ENCODE results near the gene SMIM44.

The SMIM44 gene

DNA sequence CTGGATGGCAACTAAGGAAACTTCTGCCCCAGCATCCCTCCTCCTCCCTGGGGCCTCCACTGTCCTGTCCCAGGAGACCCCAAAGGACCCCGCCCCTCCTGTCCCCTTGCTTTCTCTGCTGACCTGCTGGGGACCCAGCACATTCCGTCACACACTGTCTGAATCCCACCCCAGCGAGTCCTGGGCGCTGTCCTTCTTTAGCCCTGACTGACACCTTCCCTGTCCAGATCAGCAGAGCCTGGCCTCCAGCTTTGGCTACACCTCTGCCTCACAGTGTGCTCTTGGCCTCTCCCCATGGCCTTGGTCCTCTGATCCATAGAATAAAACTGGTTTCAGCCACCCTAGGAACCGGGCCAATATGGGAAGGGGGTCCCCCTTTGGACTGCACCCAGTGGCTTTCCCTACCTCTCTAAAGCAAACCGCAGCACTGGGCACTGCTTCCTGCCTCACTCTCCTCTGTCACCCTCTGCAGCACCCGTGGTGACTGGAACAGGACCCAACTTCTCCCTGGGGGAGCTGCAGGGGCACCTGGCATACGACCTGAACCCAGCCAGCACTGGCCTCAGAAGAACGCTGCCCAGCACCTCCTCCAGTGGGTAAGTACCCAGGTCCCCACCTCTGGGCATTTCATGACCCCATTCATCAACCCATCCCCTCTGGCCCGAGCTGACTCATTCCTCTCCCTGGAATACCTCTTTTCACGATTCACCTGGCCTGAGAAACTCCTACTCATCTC lies 49.3 kb downstream of the SMIM44 start:
- DNase-seq: no peak

DNA sequence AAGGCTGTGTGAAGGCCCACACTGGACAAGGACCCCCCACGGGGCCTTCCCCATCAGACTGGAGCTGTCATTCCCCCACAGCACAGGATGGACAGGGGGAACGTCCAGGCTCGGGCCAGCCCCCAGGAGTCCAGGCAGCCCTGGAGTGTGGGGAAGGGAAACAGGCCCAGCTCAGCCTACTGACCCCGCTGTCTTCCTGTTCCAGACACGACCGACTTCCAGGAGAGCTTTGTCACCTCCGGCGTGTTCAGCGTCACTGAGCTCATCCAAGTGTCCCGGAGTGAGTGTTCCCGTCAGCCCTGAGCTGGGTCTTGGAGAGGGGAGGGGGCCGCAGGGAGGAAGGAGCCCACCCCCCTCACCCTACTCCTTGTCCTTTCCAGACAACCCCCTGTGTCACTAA lies 49.9 kb downstream of the SMIM44 start:
- no peak for DNase-seq

All from activated effector memory CD4-positive, alpha-beta T cell treated with Interleukin-2 at 50 U/mL for 16 hours (primary cell).